OCI-LY7 (cell line): ENCODE data around the gene OSBPL3. TPM values are rescaled to one million over a fixed set of nuclear protein-coding genes. Genes with fewer than 3 reads are reported as not detected.
A peak's percentile ranks its signal among the peaks of the same experiment; 100 is the strongest.

Experiments
- BruUV-seq: library from RNA; stranded (reverse); fragments of 400-500 nt; replicated peaks from 2 replicates; lab custom pipeline; 2021; lab: Mats Ljungman, UMichigan
- CTCF ChIA-PET: fragments of 300-600 bp; sonication (Branson Sonifier 250); formaldehyde crosslinking; loops from one replicate; lab custom pipeline; 2022; ENCODE audit warnings: antibody characterized with exemption; ENCODE audit not compliant: unreplicated experiment; lab: Charles Lee
- POLR2A ChIA-PET: fragments of 300-600 bp; sonication (Branson Sonifier 250); formaldehyde crosslinking; loops from one replicate; lab custom pipeline; 2022; ENCODE audit warnings: antibody characterized with exemption; lab: Charles Lee
- DNase-seq: peaks from one replicate; pipeline ENCODE4 v3.0.0-alpha.2; 2015; ENCODE audit warnings: low spot score
- H2AFZ ChIP-seq: fragments of 200-600 bp; sonication (generic), shearing (Covaris generic); 2 replicates; pipeline ENCODE4 v1.6.1; 2014; ENCODE audit warnings: mild to moderate bottlenecking, antibody characterized with exemption, low read length, moderate library complexity
- H3K27ac ChIP-seq: fragments of 200-600 bp; sonication (generic); 2 replicates; pipeline ENCODE4 v1.5.1; 2014; ENCODE audit warnings: mixed run types, low read depth, mild to moderate bottlenecking, moderate library complexity, low read length, inconsistent platforms; ENCODE audit not compliant: poor library complexity, severe bottlenecking
- H3K36me3 ChIP-seq: fragments of 200-600 bp; sonication (generic); 2 replicates; pipeline ENCODE4 v1.6.1; 2014; ENCODE audit warnings: mild to moderate bottlenecking, antibody characterized with exemption, low read length, moderate library complexity, mixed read lengths; ENCODE audit not compliant: insufficient read depth
- H3K4me1 ChIP-seq: fragments of 200-600 bp; sonication (generic); 2 replicates; pipeline ENCODE4 v1.5.1; 2014; ENCODE audit warnings: mild to moderate bottlenecking, low read length; ENCODE audit not compliant: insufficient read depth, poor library complexity, severe bottlenecking
- H3K4me2 ChIP-seq: fragments of 200-600 bp; sonication (generic); 2 replicates; pipeline ENCODE4 v1.6.1; 2014; ENCODE audit warnings: mild to moderate bottlenecking, low read length
- H3K4me3 ChIP-seq: fragments of 200-600 bp; sonication (generic); 2 replicates; pipeline ENCODE4 v1.5.1; 2014; ENCODE audit warnings: mild to moderate bottlenecking, low read depth, low read length; ENCODE audit not compliant: poor library complexity, severe bottlenecking
- H3K79me2 ChIP-seq: fragments of 200-600 bp; sonication (generic); 2 replicates; pipeline ENCODE4 v1.6.1; 2016; ENCODE audit warnings: low read depth, mild to moderate bottlenecking, low read length, moderate library complexity, mixed read lengths; ENCODE audit not compliant: insufficient read depth
- H3K9me2 ChIP-seq: fragments of 200-600 bp; sonication (generic); 2 replicates; pipeline ENCODE4 v1.6.1; 2016; ENCODE audit warnings: mild to moderate bottlenecking, low read length, mixed read lengths; ENCODE audit not compliant: insufficient read depth
- H3K9me3 ChIP-seq: fragments of 200-600 bp; sonication (generic); 2 replicates; pipeline ENCODE4 v1.6.1; 2014; ENCODE audit warnings: mild to moderate bottlenecking, mixed run types, low read length, mixed read lengths
- H4K20me1 ChIP-seq: fragments of 200-600 bp; sonication (generic); 2 replicates; pipeline ENCODE4 v1.6.1; 2014; ENCODE audit warnings: mild to moderate bottlenecking, antibody characterized with exemption, low read length, moderate library complexity, mixed read lengths; ENCODE audit not compliant: insufficient read depth
- CTCF ChIP-seq: fragments of 200-600 bp; sonication (generic); conservative IDR thresholded peaks from 2 replicates; pipeline ENCODE4 v1.5.1; 2014; ENCODE audit warnings: mild to moderate bottlenecking, antibody characterized with exemption, low read length, moderate library complexity, mixed read lengths
- EZH2phosphoT487 ChIP-seq: fragments of 200-600 bp; sonication (generic); IDR thresholded peaks from 2 replicates; pipeline ENCODE4 v1.6.1; 2018; ENCODE audit warnings: low read depth, borderline replicate concordance, mild to moderate bottlenecking, mixed run types, antibody characterized with exemption, low read length, moderate library complexity, mixed read lengths
- intact Hi-C: fragments of 100-400 bp; cut with micrococcal nuclease; formaldehyde crosslinking; loops from one replicate; pipeline ENCODE4 v1.10.0; 2022; ENCODE audit not compliant: unreplicated experiment
- total RNA-seq, 2 experiments: library from RNA; depleted of rRNA in 1 of 2; stranded (reverse); fragments of >200 nt in 1 of 2; shearing (Covaris generic) in 1 of 2; gene quantifications; 2 replicates each; pipeline ENCODE4 v1.2.3, GENCODE V29; 2014 to 2022

Gene OSBPL3
- total RNA-seq, 2 experiments from 2014 or later: 28.7 to 79.9 TPM

GRCh38 chr7:24968165-24968564 lies 11.8 kb downstream of the OSBPL3 start:
- no peak for DNase-seq
- no peak overlapping the region for H3K4me3 ChIP-seq
- intact Hi-C loops: no loop called here
- peaks cover 15% of the 10 kb centered on the region; the same call in 1 of the 2 replicates for H3K36me3 ChIP-seq
- ChIA-PET POLR2A (interaction anchor here (1.0 to 2.6 kb wide), 2 partner anchors 10 to 256 kb away, joined by 6 to 13 read pairs; no protein-coding TSS in a partner anchor), CTCF (no interaction called here)
- no peak overlapping the region for H2AFZ ChIP-seq
- H3K9me2 ChIP-seq: no peaks in the 10 kb centered on the region
- TF ChIP-seq EZH2phosphoT487 (no peak), CTCF (no peak)
- H3K79me2 ChIP-seq: peaks cover 99% of the 10 kb centered on the region
- no peaks in the 10 kb centered on the region for H3K9me3 ChIP-seq
- H3K4me2 ChIP-seq: peak overlapping the region; percentile 36; the same call in 1 of the 2 replicates
- H4K20me1 ChIP-seq: peaks cover 45% of the 10 kb centered on the region
- BruUV-seq: no TSS peak
- peak overlapping the region; percentile 81 for H3K27ac ChIP-seq
- peaks cover 86% of the 10 kb centered on the region for H3K4me1 ChIP-seq

- no TSS peak for BruUV-seq
- POLR2A ChIA-PET: interaction anchor here (0.5 to 2.6 kb wide), 4 partner anchors 10 to 1601 kb away, joined by 3 to 13 read pairs (median 6); no protein-coding TSS in a partner anchor
- intact Hi-C loops: loop anchor here (2.0 kb wide), 1 partner anchor 73 kb away; no protein-coding TSS in a partner anchor
These were observed 12.3 kb downstream of the OSBPL3 start for GRCh38 chr7:24967696-24968095.

More at GRCh38 chr7:24967696-24968095, 12.3 kb downstream of the OSBPL3 start:
- no peak overlapping the region for H3K4me3 ChIP-seq
- H3K27ac ChIP-seq: peak overlapping the region; percentile 81
- no peaks in the 10 kb centered on the region for H3K9me3 ChIP-seq
- peaks cover 41% of the 10 kb centered on the region for H4K20me1 ChIP-seq
- TF ChIP-seq EZH2phosphoT487 (no peak), CTCF (no peak)
- H3K36me3 ChIP-seq: peaks cover 15% of the 10 kb centered on the region; the same call in 1 of the 2 replicates
- peak overlapping the region; percentile 83 for H3K4me2 ChIP-seq
- peaks cover 99% of the 10 kb centered on the region for H3K79me2 ChIP-seq
- no peak overlapping the region for H2AFZ ChIP-seq
- no peaks in the 10 kb centered on the region for H3K9me2 ChIP-seq
- H3K4me1 ChIP-seq: peaks cover 86% of the 10 kb centered on the region
- CTCF ChIA-PET: no interaction called here
- peak; percentile 15 for DNase-seq
